Progenitor cell of endocrine pancreas (in vitro differentiated cells): ENCODE data around the gene SEC61G. TPM values are rescaled to one million over a fixed set of nuclear protein-coding genes. Genes with fewer than 3 reads are reported as not detected.

ENCODE experiments used
- DNase-seq: peaks from one replicate; pipeline ENCODE4 v3.0.0; 2021; ENCODE audit warnings: low spot score; ENCODE audit not compliant: unreplicated experiment
- H3K27ac Mint-ChIP-seq: 2 replicates; pipeline ENCODE4 v1.8.0; 2021; ENCODE audit warnings: mild to moderate bottlenecking, moderate library complexity, mixed read lengths
- H3K27me3 Mint-ChIP-seq: 2 replicates; pipeline ENCODE4 v1.8.0; 2021; ENCODE audit warnings: mixed read lengths
- H3K36me3 Mint-ChIP-seq: 2 replicates; pipeline ENCODE4 v1.8.0; 2022; ENCODE audit warnings: mixed read lengths; ENCODE audit not compliant: insufficient read depth
- H3K4me1 Mint-ChIP-seq: 2 replicates; pipeline ENCODE4 v1.8.0; 2021; ENCODE audit warnings: low read depth, mixed read lengths
- H3K4me3 Mint-ChIP-seq: 2 replicates; pipeline ENCODE4 v1.8.0; 2021; ENCODE audit warnings: low read depth, mild to moderate bottlenecking, moderate library complexity, mixed read lengths
- H3K9me3 Mint-ChIP-seq: 2 replicates; pipeline ENCODE4 v1.8.0; 2021; ENCODE audit warnings: low read depth, mixed read lengths
- long read RNA-seq: library from polyadenylated mRNA; unstranded; transcript quantifications from one replicate; pipeline ENCODE4 v2.0.0, GENCODE V29; 2020
- total RNA-seq: library from RNA; stranded (reverse); gene quantifications from 2 replicates; pipeline ENCODE4 v1.2.1, GENCODE V29; 2021
- TF ChIP-seq, protein P1 (sequence below): fragments of 200-600 bp; sonication (generic); IDR thresholded peaks from one replicate; pipeline ENCODE4 v1.5.0; 2021; ENCODE audit warnings: antibody characterized with exemption, mild to moderate bottlenecking; ENCODE audit not compliant: unreplicated experiment

The SEC61G gene
- 110 and 120 TPM in 2 replicates for total RNA-seq
- long read RNA-seq, transcript SEC61G-201 (4 exons, 462 nt), result major isoform, 30 of 36 reads
- long read RNA-seq, partial matches to known transcripts, result 1 of 36 reads
- long read RNA-seq, other reads (novel, unspliced or antisense), result 0 of 36 reads

DNA sequence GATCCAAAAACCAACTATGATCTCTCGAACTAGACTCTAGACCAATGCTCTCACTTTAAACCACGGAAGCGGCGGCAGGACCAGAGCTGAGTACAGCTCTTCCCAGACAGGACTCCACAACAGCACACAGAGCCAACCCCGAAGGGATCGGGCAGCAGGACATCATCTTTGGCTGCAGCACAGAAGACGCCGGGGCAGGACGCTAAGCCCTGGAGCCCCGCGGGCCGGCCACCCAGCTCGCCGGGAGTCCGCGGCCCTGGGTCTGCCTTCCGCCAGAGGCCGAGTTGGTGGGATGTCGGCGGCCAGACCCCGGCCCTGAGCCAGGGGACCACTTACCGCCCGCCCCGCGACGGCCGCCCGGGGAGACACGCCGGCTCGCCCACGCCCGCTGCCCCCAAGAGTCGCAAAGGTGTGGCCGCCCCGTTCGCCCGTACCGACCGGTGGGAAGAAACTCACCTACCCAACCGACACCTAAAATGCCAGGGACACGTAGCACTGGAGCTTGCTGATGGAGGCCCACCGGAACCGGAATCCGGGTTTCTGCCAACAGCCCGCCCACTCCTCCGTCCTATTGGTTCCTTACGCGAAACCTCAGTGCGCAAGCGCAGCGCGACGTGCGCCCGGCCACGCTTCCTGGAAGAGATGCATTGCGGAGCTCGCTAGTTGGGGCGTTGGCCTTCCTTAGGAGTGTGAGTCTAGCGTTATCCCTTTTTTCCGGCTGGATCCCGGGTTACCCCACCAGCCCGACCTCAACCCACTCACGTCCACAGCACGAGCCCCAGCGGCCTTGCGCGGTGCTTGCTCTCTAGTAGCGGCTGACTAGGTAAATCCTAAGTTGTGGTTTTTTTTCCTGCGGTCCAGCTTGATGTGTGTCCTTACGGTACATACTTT lies at the start of gene SEC61G:
Gene SEC61G, minus strand, starts transcription at position 510 of the 891 bp plus-strand sequence. CDS start 1,623 bp downstream, outside the sequence.
- Mint-ChIP-seq H3K36me3 (peaks cover 2% of the 10 kb centered on the region), H3K4me1 (peaks cover 11% of the 10 kb centered on the region), H3K9me3 (no peaks in the 10 kb centered on the region), H3K4me3 (peak within 1 kb of the TSS; percentile 99), H3K27ac (peak within 1 kb of the TSS; percentile 97), H3K27me3 (peaks cover 8% of the 10 kb centered on the region)
- peak; percentile 86 for DNase-seq
- TF ChIP-seq, protein P1, sequence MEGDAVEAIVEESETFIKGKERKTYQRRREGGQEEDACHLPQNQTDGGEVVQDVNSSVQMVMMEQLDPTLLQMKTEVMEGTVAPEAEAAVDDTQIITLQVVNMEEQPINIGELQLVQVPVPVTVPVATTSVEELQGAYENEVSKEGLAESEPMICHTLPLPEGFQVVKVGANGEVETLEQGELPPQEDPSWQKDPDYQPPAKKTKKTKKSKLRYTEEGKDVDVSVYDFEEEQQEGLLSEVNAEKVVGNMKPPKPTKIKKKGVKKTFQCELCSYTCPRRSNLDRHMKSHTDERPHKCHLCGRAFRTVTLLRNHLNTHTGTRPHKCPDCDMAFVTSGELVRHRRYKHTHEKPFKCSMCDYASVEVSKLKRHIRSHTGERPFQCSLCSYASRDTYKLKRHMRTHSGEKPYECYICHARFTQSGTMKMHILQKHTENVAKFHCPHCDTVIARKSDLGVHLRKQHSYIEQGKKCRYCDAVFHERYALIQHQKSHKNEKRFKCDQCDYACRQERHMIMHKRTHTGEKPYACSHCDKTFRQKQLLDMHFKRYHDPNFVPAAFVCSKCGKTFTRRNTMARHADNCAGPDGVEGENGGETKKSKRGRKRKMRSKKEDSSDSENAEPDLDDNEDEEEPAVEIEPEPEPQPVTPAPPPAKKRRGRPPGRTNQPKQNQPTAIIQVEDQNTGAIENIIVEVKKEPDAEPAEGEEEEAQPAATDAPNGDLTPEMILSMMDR, result no peak

DNA sequence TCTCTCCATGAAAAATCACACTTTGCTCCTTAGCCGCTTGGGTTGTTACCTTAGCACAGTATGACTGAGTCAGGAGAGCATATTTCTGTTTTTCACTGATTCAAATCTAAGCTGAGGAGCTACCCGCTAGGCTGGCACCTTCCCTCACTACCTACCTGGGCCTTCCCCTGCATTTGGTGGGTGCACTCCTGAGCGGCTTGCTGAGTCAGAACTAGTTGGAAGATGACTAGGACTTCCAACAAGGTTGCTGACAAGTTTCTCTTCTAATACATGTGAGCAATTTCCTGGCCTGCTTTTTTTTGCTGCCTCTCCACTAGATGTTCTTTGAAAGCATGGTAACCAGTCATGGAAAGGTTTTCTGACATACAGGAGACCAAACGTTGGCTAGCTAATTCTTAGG lies 43.8 kb upstream of the SEC61G start:
- no peaks in the 10 kb centered on the region for H3K36me3 Mint-ChIP-seq
- H3K27me3 Mint-ChIP-seq, result peaks cover 11% of the 10 kb centered on the region
- no peak overlapping the region for H3K4me3 Mint-ChIP-seq
- no peaks in the 10 kb centered on the region for H3K4me1 Mint-ChIP-seq
- no peak overlapping the region for H3K27ac Mint-ChIP-seq
- H3K9me3 Mint-ChIP-seq, result no peaks in the 10 kb centered on the region
- DNase-seq, result no peak
- TF ChIP-seq, protein P1, result no peak

DNA sequence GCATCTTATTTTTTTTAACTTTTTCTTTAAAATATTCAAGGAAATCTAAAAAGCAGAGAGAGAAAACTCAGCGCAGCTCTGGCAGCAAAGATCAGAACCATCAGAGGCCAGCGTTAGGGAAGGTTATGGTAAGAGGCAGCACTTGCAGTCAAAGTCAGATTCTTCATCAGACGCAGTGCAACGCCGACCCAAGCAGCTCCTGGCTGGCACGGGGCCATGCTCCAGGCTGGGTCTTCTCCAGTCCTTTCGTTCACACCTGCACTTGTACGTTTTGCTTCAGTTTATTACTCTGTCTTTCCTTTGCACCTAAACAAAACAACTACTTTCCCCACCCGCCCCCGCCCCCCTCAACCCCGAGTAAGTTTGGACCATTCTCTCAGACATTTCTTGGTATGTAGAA lies 43.1 kb upstream of the SEC61G start:
- H3K36me3 Mint-ChIP-seq, result no peaks in the 10 kb centered on the region
- no peak overlapping the region for H3K27ac Mint-ChIP-seq
- TF ChIP-seq, protein P1, result no peak
- peaks cover 11% of the 10 kb centered on the region for H3K27me3 Mint-ChIP-seq
- no peak overlapping the region for H3K4me3 Mint-ChIP-seq
- no peak for DNase-seq
- no peaks in the 10 kb centered on the region for H3K4me1 Mint-ChIP-seq
- no peaks in the 10 kb centered on the region for H3K9me3 Mint-ChIP-seq

DNA sequence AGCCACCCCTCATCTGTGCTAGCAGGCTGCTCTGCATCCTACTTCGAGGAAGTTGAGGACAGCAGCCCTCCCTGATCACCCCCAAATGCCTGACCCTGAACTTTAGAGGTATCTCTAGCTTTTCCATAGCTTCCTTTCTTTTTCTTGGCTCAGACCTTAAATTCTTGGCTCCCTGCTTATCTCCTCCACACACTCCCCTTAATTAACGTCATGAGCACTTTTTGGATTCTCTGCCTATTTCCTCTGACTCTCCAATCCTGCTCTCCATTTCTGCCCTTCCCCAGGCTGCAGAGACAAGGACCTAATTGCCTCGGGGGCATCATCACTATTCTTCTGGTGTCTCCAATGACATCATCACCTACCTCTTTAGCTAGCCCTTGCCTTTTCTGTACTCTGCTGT lies 40.8 kb upstream of the SEC61G start:
- DNase-seq, result no peak
- Mint-ChIP-seq H3K36me3 (no peaks in the 10 kb centered on the region), H3K9me3 (no peaks in the 10 kb centered on the region), H3K27me3 (peaks cover 11% of the 10 kb centered on the region), H3K4me3 (no peak overlapping the region), H3K4me1 (no peaks in the 10 kb centered on the region), H3K27ac (no peak overlapping the region)
- TF ChIP-seq, protein P1, result no peak

DNA sequence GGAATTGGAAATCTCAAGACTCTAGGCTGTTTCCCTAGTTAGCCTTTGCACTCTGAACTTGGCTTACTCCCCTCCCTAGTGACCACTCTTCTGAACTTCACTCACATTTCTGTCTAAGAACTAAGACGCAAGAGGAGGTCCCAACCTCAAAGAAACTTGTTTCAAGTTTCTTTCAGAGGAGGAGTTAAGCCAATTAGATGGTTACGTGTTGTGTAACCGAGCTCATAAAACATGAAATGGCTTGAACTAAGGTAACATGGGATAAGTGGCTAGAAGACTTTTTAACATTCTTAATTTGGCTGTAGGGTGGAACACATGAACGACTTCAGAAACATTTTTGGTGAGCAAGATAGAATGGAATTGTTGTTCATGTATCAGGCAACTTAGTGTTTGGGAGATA lies 39.5 kb upstream of the SEC61G start:
- H3K27ac Mint-ChIP-seq, result no peak overlapping the region

More for the DNA sequence above, 39.5 kb upstream of the SEC61G start:
- no peak overlapping the region for H3K4me3 Mint-ChIP-seq
- TF ChIP-seq, protein P1, result no peak
- no peaks in the 10 kb centered on the region for H3K9me3 Mint-ChIP-seq
- peaks cover 11% of the 10 kb centered on the region for H3K27me3 Mint-ChIP-seq
- no peak for DNase-seq
- H3K36me3 Mint-ChIP-seq, result no peaks in the 10 kb centered on the region
- no peaks in the 10 kb centered on the region for H3K4me1 Mint-ChIP-seq
